Germinal center (tissue), 1 donor: ENCODE measurements around the gene SCRN3.
"Not testable (repeated sequence)": the region's sequence is repeated elsewhere in the genome, so short reads cannot be mapped to it uniquely, and the experiment has no call there.

Experiments used
- DNase-seq: peaks from one replicate; pipeline ENCODE4 v3.0.0; 2012; ENCODE audit warnings: mixed read lengths, low spot score

Gene SCRN3, protein sequence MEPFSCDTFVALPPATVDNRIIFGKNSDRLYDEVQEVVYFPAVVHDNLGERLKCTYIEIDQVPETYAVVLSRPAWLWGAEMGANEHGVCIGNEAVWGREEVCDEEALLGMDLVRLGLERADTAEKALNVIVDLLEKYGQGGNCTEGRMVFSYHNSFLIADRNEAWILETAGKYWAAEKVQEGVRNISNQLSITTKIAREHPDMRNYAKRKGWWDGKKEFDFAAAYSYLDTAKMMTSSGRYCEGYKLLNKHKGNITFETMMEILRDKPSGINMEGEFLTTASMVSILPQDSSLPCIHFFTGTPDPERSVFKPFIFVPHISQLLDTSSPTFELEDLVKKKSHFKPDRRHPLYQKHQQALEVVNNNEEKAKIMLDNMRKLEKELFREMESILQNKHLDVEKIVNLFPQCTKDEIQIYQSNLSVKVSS

DNA sequence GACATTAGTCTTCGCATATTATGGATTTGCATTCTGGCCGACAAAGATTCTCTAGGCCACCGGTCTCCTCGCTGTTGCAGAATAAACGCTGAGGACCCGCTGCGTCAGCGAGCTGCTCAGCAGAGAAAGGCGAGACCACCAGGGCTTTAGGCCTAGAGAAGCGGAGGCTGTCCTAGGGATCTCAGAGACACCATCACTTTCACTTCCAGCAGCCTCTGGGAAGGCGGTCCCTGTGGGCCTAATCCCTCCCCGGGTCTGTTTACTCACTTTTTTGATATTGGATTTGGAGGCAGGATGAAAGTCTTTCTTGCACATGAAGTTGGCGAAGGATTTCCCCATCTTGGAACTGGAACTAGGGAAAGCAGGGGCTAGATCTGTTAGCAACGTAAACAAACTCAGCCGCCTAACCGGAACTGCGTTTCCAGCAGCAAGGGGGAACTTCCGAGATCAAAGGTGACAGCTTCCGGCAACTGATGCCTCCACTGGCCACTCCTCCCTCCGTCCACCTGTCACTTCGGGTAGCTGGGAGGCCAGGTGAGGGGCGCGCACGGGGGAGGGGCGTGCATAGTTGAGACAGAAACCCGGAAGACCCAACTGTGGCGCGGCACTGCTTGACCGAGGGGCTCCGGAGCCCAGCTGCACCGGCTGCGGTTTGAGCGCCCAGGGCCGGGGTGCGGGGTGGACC, at the start of gene SCRN3:
SCRN3 (plus strand) TSS at position 447 of the 685 bp plus-strand sequence. CDS start 2,554 bp downstream, outside the sequence.
- peak; percentile 85 for DNase-seq

- no peak for DNase-seq
Measured at GRCh38 chr2:174350018-174350417, 45.5 kb upstream of the SCRN3 start.

DNA sequence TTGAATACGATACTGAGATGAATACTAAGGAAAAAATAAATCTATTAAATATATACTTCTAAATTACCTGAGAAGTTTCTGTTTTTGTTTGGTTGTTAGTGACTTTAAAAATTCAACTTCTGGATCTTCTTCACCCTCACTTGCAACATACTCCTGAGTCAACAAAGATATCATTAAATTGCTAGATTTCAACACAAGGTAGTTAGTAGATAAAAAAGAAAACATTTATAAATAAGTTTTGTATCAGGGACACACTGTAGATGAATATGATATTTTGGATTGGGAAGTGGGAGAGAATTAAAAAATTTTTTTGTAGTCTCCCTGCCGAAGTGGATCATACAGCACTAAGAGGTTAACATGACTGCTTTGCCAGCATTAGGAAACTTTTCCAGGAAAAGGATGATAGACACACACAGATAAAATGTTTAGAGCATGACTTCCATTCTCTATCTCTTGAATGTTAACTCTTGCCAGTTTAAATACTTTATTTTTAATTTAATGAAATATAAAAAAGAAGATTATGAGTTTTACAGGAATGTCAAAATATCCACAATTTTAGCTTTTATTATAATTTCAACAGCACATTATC, 44.8 kb upstream of the SCRN3 start:
- DNase-seq, result no peak

DNA sequence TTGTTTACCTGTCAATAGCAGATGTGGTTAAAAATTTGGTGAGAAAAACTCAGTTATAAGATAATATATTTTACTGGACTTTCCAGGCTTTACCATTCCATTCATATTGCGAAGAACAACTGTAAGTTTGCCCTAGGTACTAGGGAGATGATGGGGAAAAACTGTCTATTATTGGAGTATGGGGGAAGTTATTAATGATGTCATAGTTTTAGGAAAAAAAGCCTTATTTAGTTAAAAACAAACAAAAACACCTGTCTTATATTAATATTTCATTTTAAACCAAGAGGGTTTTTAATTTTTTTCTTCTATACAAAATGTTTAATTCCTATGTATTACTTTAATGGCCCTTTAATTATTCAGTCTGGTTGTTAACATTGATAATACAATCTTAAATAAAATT, 42.5 kb upstream of the SCRN3 start:
- no peak for DNase-seq

- DNase-seq, result no peak
Measured at GRCh38 chr2:174356347-174356746, 39.2 kb upstream of the SCRN3 start.

DNA sequence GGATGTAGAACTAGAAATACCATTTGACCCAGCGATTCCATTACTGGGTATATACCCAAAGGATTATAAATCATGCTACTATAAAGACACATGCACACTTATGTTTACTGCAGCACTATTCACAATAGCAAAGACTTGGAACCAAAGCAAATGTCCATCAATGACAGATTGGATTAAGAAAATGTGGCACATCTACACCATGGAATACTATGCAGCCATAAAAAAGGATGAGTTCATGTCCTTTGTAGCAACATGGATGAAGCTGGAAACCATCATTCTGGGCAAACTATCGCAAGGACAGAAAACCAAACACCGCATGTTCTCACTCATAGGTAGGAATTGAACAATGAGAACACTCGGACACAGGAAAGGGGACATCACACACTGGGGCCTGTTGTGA, 35.9 kb upstream of the SCRN3 start:
- not testable (repeated sequence) for DNase-seq

DNA sequence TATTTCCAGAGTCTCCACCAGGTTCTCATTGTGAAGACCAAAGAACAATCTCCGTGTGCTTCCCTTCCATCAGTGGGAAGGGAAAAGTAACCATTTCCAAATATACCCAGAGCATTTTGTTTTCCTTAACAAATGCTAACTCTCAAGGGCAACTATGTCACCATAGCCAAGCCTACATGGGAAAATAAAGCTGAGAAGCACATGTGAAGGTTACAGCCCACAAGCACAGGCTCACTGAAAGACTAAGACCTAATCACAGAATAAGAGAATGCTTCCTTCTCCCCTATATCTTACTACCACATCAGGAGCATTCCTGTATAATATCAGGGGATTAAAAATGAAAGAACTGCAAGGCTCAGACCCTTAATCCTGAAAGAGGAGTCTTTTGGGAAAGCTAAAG, 32.6 kb upstream of the SCRN3 start:
- no peak for DNase-seq

DNA sequence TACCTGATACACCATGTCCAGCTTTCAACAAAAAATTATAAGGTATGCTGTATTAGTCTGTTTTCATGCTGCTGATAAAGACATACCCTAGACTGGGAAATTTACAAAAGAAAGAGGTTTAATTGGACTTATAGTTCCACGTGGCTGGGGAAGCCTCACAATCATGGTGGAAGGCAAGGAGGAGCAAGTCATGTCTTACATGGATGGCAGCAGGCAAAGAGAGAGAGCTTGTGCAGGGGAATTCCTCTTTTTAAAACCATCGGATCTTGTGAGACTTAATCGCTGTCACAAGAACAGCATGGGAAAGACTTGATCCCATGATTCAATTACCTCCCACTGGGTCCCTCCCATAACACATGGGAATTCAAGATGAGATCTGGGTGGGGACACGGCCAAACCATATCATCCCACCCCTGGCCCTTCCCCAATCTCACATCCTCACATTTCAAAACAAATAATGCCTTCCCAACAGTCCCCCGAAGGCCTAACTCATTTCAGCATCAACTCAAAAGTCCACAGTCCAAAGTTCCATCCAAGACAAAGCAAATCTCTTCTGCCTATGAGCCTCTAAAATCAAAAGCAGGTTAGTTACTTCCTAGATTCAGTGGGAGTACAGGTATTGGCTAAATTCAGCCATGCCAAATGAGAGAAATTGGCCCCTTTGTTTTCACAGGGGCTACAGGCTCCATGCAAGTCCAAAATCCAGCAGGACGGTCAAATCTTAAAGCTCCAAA, 31.9 kb upstream of the SCRN3 start:
- DNase-seq, result not testable (repeated sequence)

DNA sequence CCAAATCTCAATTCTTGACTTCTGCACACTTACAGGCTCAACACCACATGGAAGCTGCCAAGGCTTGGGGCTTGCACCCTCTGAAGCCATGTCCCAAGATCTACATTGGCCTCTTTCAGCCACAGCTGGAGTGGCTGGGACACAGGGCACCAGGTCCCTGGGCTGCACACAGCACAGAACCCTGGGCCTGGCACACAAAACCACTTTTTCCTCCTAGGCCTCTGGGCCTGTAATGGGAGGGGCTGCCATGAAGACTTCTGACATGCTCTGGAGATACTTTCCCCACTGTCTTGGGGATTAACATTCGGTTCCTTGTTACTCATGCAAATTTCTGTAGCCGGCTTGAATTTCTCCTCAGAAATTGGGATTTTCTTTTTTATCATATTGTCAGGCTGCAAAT, 30.9 kb upstream of the SCRN3 start:
- no peak for DNase-seq

- no peak for DNase-seq
Measured at GRCh38 chr2:174365571-174365970, 30.0 kb upstream of the SCRN3 start.

GRCh38 chr2:174368691-174369090, 26.8 kb upstream of the SCRN3 start:
- no peak for DNase-seq

DNA sequence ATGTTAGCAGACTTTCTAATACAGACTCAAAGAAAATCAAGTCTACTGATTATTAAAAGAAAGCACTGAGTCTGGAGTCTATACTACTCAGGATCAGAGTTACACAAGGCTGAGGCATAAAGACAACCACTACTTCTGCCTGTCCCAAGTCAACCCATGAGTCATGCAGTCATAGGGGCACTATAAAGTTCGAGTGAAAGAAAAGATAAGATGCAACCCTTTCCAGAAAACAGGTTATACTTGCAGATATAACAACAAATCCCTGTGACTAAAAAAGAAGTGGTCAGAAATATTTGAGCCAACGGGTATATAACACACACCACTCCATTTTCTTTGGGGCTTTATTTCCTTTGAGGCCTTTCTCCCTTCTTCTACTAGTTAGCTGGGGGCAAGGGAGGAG, 18.6 kb upstream of the SCRN3 start:
- DNase-seq, result no peak

DNA sequence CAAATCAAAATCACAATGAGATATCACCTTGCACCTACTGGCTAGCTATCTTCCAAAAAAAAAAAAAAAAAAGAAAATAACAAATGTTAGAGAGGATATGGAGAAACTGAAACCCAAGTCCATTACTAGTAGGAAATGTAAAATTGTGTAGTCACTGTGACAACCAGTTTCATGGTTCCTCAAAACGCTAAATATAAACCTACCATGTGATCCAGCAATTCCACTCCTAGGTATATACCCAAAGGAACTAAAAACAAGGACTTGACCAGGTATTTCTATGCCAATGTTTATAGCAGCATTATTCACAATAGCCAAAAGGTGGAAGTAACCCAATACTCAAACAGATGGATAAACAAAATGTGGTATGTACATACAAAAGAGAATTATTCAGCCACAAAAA, 11.7 kb upstream of the SCRN3 start:
- no peak for DNase-seq

GRCh38 chr2:174385201-174385600, 10.3 kb upstream of the SCRN3 start:
- DNase-seq, result no peak

DNA sequence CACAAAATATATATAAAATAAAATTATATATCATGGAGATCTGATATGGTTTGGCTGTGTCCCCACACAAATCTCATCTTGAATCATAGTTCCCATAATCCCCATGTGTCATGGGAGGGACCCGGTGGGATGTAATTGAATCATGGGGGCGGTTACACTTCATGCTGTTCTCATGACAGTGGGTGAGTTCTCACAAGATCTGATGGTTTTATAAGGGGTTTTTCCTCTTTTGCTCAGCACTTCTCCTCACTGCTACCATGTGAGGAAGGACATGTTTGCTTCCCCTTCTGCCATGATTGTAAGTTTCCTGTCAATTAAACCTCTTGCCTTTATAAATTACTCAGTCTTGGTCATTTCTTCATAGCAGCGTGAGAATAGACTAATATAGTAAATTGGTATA, 6.8 kb upstream of the SCRN3 start:
- not testable (repeated sequence) for DNase-seq

DNA sequence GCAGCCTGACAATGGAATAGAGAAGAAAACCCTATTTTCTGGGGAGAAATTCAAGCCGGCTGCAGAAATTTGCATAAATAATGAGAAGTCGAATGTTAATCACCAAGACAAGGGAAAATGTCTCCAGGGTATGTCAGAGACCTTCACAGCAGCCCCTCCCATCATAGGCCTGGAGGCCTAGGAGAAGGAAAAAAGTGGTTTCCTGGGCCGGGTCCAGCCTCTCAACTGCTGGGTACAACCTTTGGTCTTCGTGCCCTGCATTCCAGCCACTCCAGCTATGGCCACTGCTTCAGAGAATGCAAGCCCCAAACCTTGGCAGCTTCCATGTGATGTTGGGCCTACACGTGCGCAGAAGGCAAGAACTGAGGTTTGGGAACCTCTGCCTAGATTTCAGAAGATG, 6.0 kb upstream of the SCRN3 start:
- DNase-seq, result no peak

DNA sequence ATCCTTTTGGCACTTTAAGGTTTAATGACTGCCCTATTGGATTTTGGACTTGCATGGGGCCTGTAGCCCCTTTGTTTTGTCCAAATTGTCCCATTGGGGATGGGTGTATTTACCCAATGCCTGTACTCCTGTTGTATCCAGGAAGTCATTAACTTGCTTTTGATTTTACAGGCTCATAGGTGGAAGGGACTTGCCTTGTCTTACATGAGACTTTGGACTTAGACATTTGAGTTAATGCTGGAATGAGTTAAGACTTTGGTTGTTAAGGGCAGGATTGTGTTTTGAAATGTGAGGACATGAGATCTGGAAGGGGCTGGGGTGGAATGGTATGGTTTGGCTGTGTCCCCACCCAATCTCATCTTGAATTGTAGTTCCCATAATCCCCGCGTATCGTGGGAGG, 5.2 kb upstream of the SCRN3 start:
- not testable (repeated sequence) for DNase-seq

DNA sequence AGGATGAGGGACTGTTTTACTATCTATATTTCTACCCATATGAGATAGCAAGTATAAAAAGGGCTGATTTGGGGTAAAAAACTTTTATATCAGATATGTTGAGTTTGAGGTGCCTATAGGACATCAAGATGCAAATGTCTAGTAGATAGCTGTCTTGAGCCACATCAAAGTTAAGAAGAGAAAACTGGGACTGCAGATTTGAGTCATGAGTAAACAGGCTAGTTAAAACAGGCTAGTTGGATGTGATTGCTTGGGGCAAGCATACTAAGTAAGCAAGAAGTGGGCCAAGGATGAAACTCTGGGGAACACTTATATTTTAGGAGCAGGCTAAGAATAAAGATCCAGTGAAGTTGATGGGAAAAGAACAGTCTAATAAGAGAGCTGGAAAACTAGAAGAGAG, 2.8 kb upstream of the SCRN3 start:
- no peak for DNase-seq

DNA sequence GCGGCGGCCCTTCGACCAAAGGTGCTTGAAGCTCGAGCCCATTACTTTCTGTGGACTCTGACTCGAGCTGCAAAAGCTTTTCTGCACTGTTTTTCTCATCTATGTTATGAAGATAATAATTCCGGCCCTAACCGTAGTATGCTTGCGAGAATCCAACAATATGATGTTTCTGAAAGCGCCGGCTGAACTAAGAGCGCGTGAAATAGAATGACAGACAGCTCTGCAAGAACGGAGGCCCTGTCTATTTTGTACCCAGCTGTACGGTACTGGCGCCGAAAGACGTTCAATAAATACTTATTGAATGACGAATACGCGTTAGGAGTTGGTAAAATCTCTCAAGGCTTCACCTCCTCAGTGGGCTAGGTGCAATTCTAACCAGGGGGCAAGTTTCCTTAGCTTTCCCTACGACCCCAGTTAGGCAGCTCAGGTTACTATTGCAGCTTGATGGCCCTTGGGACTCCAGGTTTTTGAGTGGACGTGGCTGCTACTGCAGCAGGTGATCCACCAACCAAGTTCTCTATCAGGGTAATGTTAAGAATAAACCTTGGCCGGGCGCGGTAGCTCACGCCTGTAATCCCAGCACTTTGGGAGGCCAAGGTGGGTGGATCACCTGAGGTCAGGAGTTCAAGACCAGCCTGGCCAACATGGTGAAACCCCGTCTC, 570 bp downstream of the SCRN3 start:
- peak; percentile 8 for DNase-seq

- no peak for DNase-seq
Measured at GRCh38 chr2:174397773-174398172, 2.2 kb downstream of the SCRN3 start.

DNA sequence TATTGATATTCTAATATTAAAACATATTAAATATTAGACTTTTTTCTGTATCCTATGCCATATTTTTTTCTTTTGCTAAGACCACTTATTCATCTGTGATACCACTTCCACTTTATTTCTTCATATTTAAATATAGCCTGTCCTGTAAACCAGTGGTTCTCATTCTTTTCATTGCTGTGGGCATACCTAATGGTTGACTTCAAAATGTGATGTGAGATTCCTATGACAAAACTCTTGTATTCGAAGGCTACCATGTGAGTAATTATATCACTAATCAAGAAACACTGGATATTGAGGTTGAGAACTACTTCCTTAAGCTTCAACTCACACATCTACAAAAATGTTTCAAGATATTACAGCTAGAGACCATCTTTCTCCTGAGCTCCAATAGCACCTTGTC, 3.6 kb downstream of the SCRN3 start:
- no peak for DNase-seq

DNA sequence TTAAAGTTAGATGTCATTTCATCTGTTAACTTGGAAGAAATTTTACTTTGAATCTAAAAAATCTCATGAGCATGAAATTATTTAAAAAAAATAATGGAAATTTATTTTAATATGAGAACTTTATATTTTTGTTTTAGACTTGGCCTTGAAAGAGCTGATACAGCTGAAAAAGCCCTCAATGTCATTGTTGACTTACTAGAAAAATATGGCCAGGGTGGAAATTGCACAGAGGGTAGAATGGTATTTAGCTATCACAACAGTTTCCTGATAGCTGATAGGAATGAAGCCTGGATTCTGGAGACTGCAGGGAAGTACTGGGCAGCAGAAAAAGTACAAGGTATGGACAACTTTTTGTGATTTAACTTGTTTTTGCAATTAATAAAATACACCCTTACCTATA, 5.3 kb downstream of the SCRN3 start:
- DNase-seq, result no peak
